Neural cell (in vitro differentiated cells): Measurements from ENCODE around the gene NECTIN1.

Source experiments
- EP300 ChIP-seq: fragments of 450-650 bp; conservative IDR thresholded peaks from 2 replicates; pipeline ENCODE4 v1.6.1; 2014; ENCODE audit warnings: antibody characterized with exemption, mild to moderate bottlenecking, moderate library complexity; ENCODE audit not compliant: poor library complexity, severe bottlenecking
- EZH2 ChIP-seq: fragments of 200-600, 300-800 bp; shearing (Covaris generic), sonication (generic); IDR thresholded peaks from 2 replicates; pipeline ENCODE4 v1.6.1; 2014; ENCODE audit warnings: antibody characterized with exemption, low read length, borderline replicate concordance, mild to moderate bottlenecking; ENCODE audit not compliant: insufficient read depth, poor library complexity, severe bottlenecking
- MXI1 ChIP-seq: fragments of 450-650 bp; conservative IDR thresholded peaks from 2 replicates; pipeline ENCODE4 v1.6.1; 2014; ENCODE audit warnings: antibody characterized with exemption, mild to moderate bottlenecking; ENCODE audit not compliant: poor library complexity, severe bottlenecking
- POLR2AphosphoS5 ChIP-seq: IDR thresholded peaks from 2 replicates; pipeline ENCODE4 v1.6.1; 2012
- RAD21 ChIP-seq: fragments of 450-650 bp; conservative IDR thresholded peaks from 2 replicates; pipeline ENCODE4 v1.6.1; 2014; ENCODE audit warnings: antibody characterized with exemption, mild to moderate bottlenecking, moderate library complexity
- SMC3 ChIP-seq: fragments of 450-650 bp; conservative IDR thresholded peaks from 2 replicates; pipeline ENCODE4 v1.6.1; 2014; ENCODE audit warnings: antibody characterized with exemption, mild to moderate bottlenecking, moderate library complexity; ENCODE audit not compliant: poor library complexity
- TAF1 ChIP-seq: IDR thresholded peaks from 2 replicates; pipeline ENCODE4 v1.6.1; 2012; ENCODE audit warnings: low read depth
- TF ChIP-seq, protein P1 (sequence below): fragments of 450-650 bp; IDR thresholded peaks from 2 replicates; pipeline ENCODE4 v1.5.1; 2014; ENCODE audit warnings: antibody characterized with exemption, mild to moderate bottlenecking, moderate library complexity; ENCODE audit not compliant: poor library complexity, severe bottlenecking
- TF ChIP-seq, protein P2 (sequence below): IDR thresholded peaks from 2 replicates; pipeline ENCODE4 v1.6.1; 2012; ENCODE audit warnings: borderline replicate concordance

DNA sequence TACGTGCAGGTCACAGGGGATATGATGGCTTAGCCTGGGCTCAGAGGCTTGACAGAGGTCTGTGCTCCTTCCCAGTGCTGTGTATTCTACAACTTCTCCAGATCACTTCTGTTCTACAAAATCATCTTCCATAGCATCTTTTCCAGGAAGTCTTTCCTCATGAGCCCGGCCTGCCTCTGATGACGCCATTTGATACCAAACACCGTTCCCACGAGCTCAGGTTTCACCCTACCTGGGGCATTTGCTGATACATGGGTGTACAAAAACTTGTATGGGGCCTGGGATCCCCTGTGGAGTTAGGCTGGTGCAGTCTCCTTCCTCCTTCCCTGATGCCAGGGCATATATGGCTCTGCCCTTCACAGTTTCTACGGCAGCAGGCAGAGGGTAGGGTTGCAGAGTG lies 78.7 kb downstream of the NECTIN1 start:
- TF ChIP-seq, protein P1, sequence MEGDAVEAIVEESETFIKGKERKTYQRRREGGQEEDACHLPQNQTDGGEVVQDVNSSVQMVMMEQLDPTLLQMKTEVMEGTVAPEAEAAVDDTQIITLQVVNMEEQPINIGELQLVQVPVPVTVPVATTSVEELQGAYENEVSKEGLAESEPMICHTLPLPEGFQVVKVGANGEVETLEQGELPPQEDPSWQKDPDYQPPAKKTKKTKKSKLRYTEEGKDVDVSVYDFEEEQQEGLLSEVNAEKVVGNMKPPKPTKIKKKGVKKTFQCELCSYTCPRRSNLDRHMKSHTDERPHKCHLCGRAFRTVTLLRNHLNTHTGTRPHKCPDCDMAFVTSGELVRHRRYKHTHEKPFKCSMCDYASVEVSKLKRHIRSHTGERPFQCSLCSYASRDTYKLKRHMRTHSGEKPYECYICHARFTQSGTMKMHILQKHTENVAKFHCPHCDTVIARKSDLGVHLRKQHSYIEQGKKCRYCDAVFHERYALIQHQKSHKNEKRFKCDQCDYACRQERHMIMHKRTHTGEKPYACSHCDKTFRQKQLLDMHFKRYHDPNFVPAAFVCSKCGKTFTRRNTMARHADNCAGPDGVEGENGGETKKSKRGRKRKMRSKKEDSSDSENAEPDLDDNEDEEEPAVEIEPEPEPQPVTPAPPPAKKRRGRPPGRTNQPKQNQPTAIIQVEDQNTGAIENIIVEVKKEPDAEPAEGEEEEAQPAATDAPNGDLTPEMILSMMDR = no peak
- TF ChIP-seq MXI1 (no peak), EP300 (no peak), SMC3 (no peak), POLR2AphosphoS5 (no peak), TAF1 (no peak), RAD21 (no peak), EZH2 (no peak)
- TF ChIP-seq, protein P2, sequence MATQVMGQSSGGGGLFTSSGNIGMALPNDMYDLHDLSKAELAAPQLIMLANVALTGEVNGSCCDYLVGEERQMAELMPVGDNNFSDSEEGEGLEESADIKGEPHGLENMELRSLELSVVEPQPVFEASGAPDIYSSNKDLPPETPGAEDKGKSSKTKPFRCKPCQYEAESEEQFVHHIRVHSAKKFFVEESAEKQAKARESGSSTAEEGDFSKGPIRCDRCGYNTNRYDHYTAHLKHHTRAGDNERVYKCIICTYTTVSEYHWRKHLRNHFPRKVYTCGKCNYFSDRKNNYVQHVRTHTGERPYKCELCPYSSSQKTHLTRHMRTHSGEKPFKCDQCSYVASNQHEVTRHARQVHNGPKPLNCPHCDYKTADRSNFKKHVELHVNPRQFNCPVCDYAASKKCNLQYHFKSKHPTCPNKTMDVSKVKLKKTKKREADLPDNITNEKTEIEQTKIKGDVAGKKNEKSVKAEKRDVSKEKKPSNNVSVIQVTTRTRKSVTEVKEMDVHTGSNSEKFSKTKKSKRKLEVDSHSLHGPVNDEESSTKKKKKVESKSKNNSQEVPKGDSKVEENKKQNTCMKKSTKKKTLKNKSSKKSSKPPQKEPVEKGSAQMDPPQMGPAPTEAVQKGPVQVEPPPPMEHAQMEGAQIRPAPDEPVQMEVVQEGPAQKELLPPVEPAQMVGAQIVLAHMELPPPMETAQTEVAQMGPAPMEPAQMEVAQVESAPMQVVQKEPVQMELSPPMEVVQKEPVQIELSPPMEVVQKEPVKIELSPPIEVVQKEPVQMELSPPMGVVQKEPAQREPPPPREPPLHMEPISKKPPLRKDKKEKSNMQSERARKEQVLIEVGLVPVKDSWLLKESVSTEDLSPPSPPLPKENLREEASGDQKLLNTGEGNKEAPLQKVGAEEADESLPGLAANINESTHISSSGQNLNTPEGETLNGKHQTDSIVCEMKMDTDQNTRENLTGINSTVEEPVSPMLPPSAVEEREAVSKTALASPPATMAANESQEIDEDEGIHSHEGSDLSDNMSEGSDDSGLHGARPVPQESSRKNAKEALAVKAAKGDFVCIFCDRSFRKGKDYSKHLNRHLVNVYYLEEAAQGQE = no peak
